Measurements from ENCODE around the gene CCNQ. TPM values are rescaled to one million over a fixed set of nuclear protein-coding genes. Genes with fewer than 3 reads are reported as not detected.

The CCNQ gene
- polyA plus RNA-seq, 1 donor (not counting 4 experiments of a cell fraction or from before 2014, with no cell fraction given), result 31.1 TPM

DNA sequence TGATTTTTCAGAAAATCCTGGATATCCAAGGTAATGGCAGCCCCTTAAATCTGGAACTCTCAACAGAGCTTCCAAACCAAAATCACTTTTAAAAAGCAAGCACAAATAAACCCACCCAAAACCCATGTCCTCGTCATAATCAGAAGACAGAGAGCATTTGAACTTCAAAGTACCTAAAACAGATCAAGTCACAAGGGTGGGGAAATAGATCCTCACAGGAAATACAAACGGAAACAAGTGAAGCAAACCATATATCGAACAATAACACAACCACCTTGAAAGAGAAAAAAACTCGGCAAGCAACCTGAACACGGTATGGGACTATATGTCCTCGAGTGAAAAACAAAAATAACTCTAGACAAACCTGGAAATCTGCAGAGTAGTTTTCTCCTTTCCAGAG is 15.9 kb upstream of the CCNQ start:
- DNase-seq (ENCODE audit: low read depth, low spot score) (no peak), FAIRE-seq (no peak)
- H3K4me2 ChIP-seq (ENCODE audit: control insufficient read depth, extremely low read depth, insufficient read depth, low read depth, low read length), result no peak overlapping the region
- no peaks in the 10 kb centered on the region for H3K79me2 ChIP-seq (ENCODE audit: control insufficient read depth, insufficient read depth, low read length)
- no peak overlapping the region for H3K9ac ChIP-seq (ENCODE audit: control insufficient read depth, extremely low read depth, insufficient read depth, low read length)
- H3K4me3 ChIP-seq (ENCODE audit: control insufficient read depth in 2 of 3, extremely low read depth in 1 of 3, insufficient read depth in 2 of 3, low read depth in 1 of 3, low read length in 3 of 3), result no peak overlapping the region
- no peak for TF ChIP-seq EZH2 (IDR thresholded peaks at IDR 0.05; ENCODE audit: low read length)
- TF ChIP-seq, protein P1, sequence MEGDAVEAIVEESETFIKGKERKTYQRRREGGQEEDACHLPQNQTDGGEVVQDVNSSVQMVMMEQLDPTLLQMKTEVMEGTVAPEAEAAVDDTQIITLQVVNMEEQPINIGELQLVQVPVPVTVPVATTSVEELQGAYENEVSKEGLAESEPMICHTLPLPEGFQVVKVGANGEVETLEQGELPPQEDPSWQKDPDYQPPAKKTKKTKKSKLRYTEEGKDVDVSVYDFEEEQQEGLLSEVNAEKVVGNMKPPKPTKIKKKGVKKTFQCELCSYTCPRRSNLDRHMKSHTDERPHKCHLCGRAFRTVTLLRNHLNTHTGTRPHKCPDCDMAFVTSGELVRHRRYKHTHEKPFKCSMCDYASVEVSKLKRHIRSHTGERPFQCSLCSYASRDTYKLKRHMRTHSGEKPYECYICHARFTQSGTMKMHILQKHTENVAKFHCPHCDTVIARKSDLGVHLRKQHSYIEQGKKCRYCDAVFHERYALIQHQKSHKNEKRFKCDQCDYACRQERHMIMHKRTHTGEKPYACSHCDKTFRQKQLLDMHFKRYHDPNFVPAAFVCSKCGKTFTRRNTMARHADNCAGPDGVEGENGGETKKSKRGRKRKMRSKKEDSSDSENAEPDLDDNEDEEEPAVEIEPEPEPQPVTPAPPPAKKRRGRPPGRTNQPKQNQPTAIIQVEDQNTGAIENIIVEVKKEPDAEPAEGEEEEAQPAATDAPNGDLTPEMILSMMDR (optimal IDR thresholded peaks at IDR 0.05 in 1 of 3, IDR thresholded peaks at IDR 0.05 in 1 of 3, conservative IDR thresholded peaks at IDR 0.05 in 1 of 3; ENCODE audit: extremely low read depth in 1 of 3, insufficient read depth in 2 of 3, low read length in 3 of 3), result no peak
- H3K27me3 ChIP-seq (ENCODE audit: control insufficient read depth, extremely low read depth, insufficient read depth, low read length), result no peaks in the 10 kb centered on the region
- no peaks in the 10 kb centered on the region for H4K20me1 ChIP-seq (ENCODE audit: control insufficient read depth, extremely low read depth, insufficient read depth, low read length)
- no peaks in the 10 kb centered on the region for H3K9me1 ChIP-seq (ENCODE audit: control insufficient read depth, extremely low read depth, insufficient read depth, low read length)
- dilution Hi-C loops (cut with MboI; ENCODE audit: extremely low pct_ligation_motif_present, low sequenced_read_pairs), result no loop called here
- H3K4me1 ChIP-seq (ENCODE audit: control insufficient read depth, extremely low read depth, insufficient read depth, low read length), result no peaks in the 10 kb centered on the region
- no peaks in the 10 kb centered on the region for H3K36me3 ChIP-seq (ENCODE audit: control insufficient read depth in 2 of 2, extremely low read depth in 1 of 2, insufficient read depth in 2 of 2, low read length in 2 of 2)
- no peak overlapping the region for H3K27ac ChIP-seq (ENCODE audit: control insufficient read depth, insufficient read depth, low read length)
- H2AFZ ChIP-seq (ENCODE audit: control insufficient read depth, low read length), result no peak overlapping the region
- H3K9me3 ChIP-seq (ENCODE audit: control insufficient read depth, low read depth, low read length), result no peaks in the 10 kb centered on the region

DNA sequence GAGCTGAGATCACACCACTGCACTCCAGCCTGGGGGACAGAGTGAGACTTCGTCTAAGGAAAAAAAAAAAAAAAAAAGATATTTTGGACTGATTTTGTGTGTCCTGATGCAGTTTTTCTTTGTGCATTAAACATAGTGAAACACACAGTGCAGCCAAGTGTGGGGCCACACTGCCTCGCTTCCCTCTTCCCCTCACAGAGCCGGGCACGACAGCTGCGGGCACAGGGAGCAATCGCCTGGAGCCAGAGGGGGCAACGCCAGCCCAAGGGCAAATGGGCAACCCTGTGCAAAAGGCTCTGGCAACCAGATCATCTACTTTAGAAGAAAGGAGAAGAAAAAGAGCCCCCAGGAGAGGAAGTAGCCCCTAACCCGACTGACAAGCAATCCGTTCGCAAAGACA is 13.5 kb upstream of the CCNQ start:
- no peak for FAIRE-seq
- no peak overlapping the region for H3K9ac ChIP-seq (ENCODE audit: control insufficient read depth, extremely low read depth, insufficient read depth, low read length)
- dilution Hi-C loops (cut with MboI; ENCODE audit: extremely low pct_ligation_motif_present, low sequenced_read_pairs), result no loop called here

More for the DNA sequence above, 13.5 kb upstream of the CCNQ start:
- Histone ChIP-seq H3K4me3 (ENCODE audit: control insufficient read depth in 2 of 3, extremely low read depth in 1 of 3, insufficient read depth in 2 of 3, low read depth in 1 of 3, low read length in 3 of 3) (no peak overlapping the region), H3K9me1 (ENCODE audit: control insufficient read depth, extremely low read depth, insufficient read depth, low read length) (no peaks in the 10 kb centered on the region), H3K79me2 (ENCODE audit: control insufficient read depth, insufficient read depth, low read length) (no peaks in the 10 kb centered on the region), H3K27me3 (ENCODE audit: control insufficient read depth, extremely low read depth, insufficient read depth, low read length) (no peaks in the 10 kb centered on the region), H3K4me1 (ENCODE audit: control insufficient read depth, extremely low read depth, insufficient read depth, low read length) (no peaks in the 10 kb centered on the region), H3K36me3 (ENCODE audit: control insufficient read depth in 2 of 2, extremely low read depth in 1 of 2, insufficient read depth in 2 of 2, low read length in 2 of 2) (no peaks in the 10 kb centered on the region), H4K20me1 (ENCODE audit: control insufficient read depth, extremely low read depth, insufficient read depth, low read length) (no peaks in the 10 kb centered on the region), H3K9me3 (ENCODE audit: control insufficient read depth, low read depth, low read length) (no peaks in the 10 kb centered on the region), H3K4me2 (ENCODE audit: control insufficient read depth, extremely low read depth, insufficient read depth, low read depth, low read length) (no peak overlapping the region), H3K27ac (ENCODE audit: control insufficient read depth, insufficient read depth, low read length) (no peak overlapping the region), H2AFZ (ENCODE audit: control insufficient read depth, low read length) (no peak overlapping the region)
- TF ChIP-seq EZH2 (IDR thresholded peaks at IDR 0.05; ENCODE audit: low read length), result no peak
- TF ChIP-seq, protein P1 (optimal IDR thresholded peaks at IDR 0.05 in 1 of 3, IDR thresholded peaks at IDR 0.05 in 1 of 3, conservative IDR thresholded peaks at IDR 0.05 in 1 of 3; ENCODE audit: extremely low read depth in 1 of 3, insufficient read depth in 2 of 3, low read length in 3 of 3), result no peak
- no peak for DNase-seq (ENCODE audit: low read depth, low spot score)
